NCI-H1436 (cell line): Measurements from ENCODE around the gene TEX29.
A peak's percentile ranks its signal among the peaks of the same experiment; 100 is the strongest.

ENCODE experiments used
- DNase-seq: peaks from one replicate; lab custom pipeline; 2025; lab: John Stamatoyannopoulos, UW

Gene TEX29

GRCh38 chr13:111370147-111370546 is 49.7 kb downstream of the TEX29 start:
- no peak for DNase-seq

- no peak for DNase-seq
Observed at GRCh38 chr13:111370570-111371535, 50.4 kb downstream of the TEX29 start.

DNA sequence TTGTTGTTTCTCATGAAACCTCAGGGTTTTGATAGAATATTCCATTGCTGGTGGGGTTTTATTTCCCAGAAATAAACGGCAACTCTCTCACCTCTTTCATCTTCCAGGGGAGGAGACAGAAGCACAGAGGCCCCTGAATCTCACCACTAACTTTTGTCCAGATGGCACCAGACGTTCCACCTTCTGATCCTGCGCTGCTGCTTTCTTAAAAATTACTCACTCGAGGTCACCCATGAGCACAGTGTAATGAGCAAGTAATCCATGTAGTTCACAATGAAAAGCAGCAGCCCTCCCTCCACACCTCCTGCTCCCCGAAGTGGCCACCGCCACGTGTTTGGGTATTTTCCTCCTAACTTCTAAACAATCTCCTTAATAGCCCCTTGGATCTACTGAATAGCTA is 51.3 kb downstream of the TEX29 start:
- no peak for DNase-seq

GRCh38 chr13:111372651-111373425 is 52.4 kb downstream of the TEX29 start:
- no peak for DNase-seq

- no peak for DNase-seq
Observed at GRCh38 chr13:111373486-111373885, 53.0 kb downstream of the TEX29 start.

GRCh38 chr13:111380431-111380830 is 60.0 kb downstream of the TEX29 start:
- DNase-seq = no peak

GRCh38 chr13:111382411-111382810 is 62.0 kb downstream of the TEX29 start:
- DNase-seq = no peak

DNA sequence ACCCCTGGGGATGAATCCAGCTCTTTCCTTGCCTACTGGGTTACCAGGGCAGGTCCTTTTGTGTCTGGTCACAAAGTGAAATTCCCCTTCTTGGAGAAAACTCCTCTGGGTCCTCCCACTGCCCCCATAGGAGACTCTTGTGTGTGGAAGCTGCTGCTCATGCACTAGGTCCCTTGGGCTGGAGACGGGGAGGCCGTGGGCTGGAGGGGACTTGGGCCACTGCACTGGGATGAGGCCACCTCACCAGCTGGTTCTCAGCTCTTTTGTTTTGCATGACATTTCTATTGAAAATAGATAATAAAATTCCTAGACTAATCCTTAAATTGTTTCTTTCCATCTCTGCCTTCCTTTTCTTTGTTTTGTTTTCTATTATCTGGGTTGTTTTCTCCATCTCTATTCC is 62.4 kb downstream of the TEX29 start:
- DNase-seq = no peak

GRCh38 chr13:111383591-111384440 is 63.4 kb downstream of the TEX29 start:
- DNase-seq = no peak

- DNase-seq = no peak
Observed at GRCh38 chr13:111384441-111385182, 64.2 kb downstream of the TEX29 start.

GRCh38 chr13:111385183-111385857 is 64.9 kb downstream of the TEX29 start:
- peak; percentile 80 for DNase-seq

DNA sequence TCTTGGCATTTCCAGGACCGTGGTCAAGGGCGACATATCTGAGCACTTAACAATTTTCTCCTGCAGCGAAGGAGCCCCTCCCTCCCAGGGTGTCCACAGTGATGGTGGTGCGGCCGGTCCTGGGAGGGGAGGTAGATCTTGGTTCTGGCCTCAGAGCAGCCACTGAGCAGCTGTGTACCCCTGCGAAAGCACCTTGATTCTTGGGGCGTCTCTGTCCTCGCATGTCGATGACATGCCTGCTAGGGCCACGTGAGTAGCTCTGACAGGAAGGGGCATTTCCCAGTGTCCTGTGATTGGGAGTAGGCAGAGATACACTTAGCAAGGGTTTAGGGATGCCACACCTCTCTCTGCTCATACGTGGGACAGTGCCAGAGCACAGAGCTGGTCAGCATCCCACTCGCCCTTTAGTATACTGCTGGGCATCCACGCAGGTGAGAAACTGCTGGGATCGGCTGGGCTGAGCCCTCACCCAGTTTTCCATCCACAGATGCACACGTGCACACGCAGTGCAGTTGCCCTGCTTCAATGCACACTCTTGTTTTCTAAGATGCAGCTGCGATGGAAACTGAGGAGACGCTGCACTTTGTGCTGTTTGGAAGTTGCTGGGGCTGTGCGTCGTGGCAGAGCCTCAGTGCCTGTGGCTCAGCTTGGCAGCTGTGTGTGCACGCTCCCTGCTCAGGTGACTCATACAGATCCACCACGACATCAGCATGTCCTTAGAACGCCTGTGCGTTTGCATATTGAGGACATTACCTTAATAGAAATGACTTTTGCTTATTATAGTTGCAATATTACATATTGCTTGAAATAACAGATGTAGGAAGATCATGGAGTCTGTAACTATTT is 66.8 kb downstream of the TEX29 start:
- no peak for DNase-seq

DNA sequence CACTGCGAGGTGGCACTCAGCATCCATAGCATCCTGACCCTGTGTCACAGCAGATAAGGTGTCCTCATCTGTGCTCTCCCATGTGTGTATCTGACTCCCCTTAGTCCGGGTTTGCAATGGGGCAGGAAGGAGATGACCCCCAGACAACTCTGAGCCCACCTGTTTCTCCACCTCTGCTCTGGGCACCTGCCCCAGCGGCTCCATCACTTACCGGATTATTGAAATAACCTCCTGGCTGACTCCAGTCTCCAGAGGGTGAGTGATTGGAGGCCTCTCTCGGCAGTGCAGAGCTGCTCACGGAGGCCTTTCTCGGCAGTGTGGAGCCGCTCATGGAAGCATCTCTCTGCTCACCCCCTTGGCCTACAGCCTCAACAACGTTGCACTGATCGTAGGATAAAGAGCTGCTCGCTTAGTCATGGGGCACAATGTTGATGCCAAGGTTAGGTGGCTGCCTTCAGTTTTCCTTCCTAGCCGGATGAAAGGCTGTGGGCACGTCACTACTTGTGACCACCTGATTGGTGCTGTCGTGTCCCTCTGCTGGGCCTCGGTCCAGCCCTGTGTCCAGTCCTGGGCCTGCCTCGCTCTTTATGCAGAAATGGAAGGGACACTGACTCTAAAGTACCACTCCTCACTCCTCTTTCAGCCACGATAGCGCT is 67.6 kb downstream of the TEX29 start:
- no peak for DNase-seq

GRCh38 chr13:111388851-111389500 is 68.5 kb downstream of the TEX29 start:
- no peak for DNase-seq

DNA sequence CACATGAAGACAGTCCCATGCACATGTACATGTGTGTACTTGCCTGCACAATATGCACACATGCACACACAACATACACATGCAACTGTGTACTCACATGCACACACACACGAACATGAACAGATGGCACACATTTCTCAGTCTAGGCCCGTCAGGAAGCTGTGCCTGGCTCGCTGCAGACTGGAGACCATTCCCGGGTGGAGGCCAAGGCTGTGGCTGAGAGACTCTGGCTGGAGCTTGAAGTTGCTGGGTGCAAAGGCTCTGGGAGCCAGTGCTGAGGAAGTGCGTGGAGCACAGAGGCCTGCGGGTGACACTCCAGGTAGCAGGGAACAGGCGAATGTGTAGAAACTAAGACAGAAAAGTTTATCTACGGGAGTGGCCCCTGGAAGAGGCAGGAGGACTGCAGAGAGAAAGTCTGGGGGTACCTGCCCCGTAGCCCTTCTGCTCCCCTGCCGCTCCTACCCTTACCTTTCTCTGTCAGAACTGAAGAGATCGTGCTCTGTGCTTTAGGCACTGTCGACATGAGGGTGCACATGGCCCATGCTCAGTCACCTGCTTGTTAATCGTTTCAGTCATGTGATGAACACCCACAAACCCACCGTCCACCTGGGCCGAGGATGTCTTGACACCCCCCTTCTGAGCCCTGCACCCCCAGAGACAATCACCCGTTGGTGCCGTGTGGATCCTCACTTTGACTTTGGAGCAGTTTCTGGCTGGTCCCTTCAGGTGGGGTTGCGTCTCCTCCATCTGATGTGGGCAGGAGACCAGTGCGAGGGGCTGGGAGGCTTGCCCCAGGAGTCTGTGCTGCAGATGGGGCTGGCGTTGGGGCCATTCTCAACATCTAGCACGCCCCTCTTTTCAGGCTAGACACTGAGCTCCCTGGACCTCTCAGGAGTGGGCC is 69.4 kb downstream of the TEX29 start:
- DNase-seq = no peak

DNA sequence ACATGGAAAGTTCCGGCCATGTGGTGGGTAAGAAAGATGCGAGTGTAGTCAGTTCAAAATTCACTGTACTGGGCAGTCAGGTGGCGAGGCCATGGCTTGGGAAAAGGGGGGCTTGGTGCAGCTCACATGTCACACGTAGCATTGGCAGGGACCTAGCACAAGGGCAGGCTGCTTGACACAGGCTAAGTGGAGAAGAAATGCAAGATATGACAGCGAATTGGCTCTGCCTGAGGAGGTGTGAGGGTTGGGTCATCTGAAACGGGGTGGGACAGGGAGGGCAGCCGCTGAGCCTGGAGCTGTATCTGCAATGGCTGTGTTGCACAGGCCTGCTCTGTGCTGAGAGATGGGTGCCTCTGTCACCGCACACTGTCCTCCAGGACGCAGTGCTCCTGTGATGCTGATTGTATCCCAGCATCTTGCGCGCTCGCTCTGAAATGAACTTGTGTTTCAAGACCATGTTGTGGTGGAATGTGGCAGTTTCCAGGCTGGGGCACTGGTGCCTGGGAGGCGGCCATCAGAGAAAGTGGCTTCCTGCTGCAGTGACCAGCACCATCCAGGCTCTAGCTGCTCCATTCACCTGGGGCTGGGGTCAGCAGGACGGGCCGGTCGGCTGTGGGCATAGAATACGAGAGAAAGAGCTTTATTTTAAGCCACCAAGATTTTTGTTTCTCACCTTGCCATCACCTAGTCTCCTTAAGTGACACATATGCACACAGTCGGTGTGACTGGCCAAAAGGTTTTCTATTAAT is 70.3 kb downstream of the TEX29 start:
- no peak for DNase-seq

DNA sequence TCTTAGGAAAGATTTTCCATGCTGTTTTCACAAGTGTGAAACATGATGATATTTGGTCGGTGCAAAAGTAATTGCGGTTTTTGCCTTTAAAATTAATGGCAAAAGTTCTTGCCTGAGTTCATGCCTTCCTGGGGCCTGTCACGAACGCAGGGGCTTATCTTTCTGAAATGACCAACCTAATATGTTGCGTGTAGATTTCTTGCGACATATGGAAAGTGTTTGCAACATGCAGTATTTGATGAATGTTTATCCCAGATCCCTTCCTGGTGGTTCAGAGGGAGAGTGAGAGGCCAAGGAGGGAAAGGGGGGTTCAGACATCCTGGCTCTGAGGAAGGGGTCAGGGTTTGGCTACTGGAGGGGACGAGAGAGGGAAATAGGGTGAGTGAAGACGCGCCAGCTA is 72.0 kb downstream of the TEX29 start:
- no peak for DNase-seq
